Colonic mucosa (tissue), 4 donors: ENCODE measurements around the gene FASTK. TPM values are rescaled to one million over a fixed set of nuclear protein-coding genes. Genes with fewer than 3 reads are reported as not detected.

Source experiments
- DNase-seq: peaks from one replicate; pipeline ENCODE4 v3.0.0-alpha.2; 2020
- H3K27ac ChIP-seq: fragments of 200-600 bp; one replicate; pipeline ENCODE4 v1.8.0; 2021
- H3K27me3 ChIP-seq: fragments of 200-600 bp; one replicate; pipeline ENCODE4 v1.8.0; 2021
- H3K36me3 ChIP-seq: fragments of 200-600 bp; one replicate; pipeline ENCODE4 v1.8.0; 2021
- H3K4me1 ChIP-seq: fragments of 200-600 bp; one replicate; pipeline ENCODE4 v1.8.0; 2021; ENCODE audit warnings: mild to moderate bottlenecking
- H3K4me3 ChIP-seq: fragments of 200-600 bp; one replicate; pipeline ENCODE4 v1.8.0; 2021
- H3K9ac ChIP-seq, 2 donors: one replicate each; pipeline ENCODE4 v1.7.0; 2013; ENCODE audit warnings: control low read depth in 2 of 2, low read depth in 2 of 2, low read length in 2 of 2
- H3K9me3 ChIP-seq: fragments of 200-600 bp; one replicate; pipeline ENCODE4 v1.8.0; 2021
- intact Hi-C: fragments of 100-400 bp; cut with DNase I; formaldehyde crosslinking; loops from one replicate; pipeline ENCODE4 v1.14.1; 2022
- total RNA-seq, 2 donors: library from RNA; stranded (reverse); fragmentation: NEBNext Ultra II Directional in 1 of 2; extraction: Animal tissue kit (Norgen Biotek cat#: 25700) in 1 of 2; gene quantifications; one replicate each; pipeline ENCODE4 v1.2.1, GENCODE V29; 2021
- TF ChIP-seq, protein P1 (sequence below): fragments of 200-600 bp; IDR thresholded peaks from one replicate; pipeline ENCODE4 v1.8.0; 2022; ENCODE audit warnings: antibody characterized with exemption, mild to moderate bottlenecking
- donor health status: healthy.
- donor health status: DM: no; HTN: no; CAD: no.
- donor health status: DM: no; HTN: no; CAD: no.

The FASTK gene
- total RNA-seq, 2 donors from 2014 or later = 67.0 to 149 TPM

DNA sequence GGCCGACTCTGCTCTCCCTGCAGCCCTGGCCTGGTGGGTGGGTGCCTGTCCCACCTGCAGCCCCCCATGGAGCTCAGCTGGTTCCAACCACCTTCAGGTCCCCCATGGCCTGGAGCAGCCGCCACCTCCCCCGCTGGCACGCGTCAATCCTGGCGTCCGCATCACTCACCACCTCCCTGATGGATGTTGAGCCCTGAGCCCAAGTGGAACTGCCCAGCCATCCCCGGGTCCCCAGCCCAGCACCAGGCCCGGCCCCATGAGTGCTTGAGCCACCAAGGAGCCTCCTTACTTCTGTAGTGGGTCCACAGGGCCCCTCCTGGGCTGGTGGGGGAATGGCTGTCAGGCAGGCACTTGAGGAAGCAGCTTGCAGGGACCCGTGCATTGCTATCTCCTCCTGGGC, 20.3 kb upstream of the FASTK start:
- TF ChIP-seq, protein P1, sequence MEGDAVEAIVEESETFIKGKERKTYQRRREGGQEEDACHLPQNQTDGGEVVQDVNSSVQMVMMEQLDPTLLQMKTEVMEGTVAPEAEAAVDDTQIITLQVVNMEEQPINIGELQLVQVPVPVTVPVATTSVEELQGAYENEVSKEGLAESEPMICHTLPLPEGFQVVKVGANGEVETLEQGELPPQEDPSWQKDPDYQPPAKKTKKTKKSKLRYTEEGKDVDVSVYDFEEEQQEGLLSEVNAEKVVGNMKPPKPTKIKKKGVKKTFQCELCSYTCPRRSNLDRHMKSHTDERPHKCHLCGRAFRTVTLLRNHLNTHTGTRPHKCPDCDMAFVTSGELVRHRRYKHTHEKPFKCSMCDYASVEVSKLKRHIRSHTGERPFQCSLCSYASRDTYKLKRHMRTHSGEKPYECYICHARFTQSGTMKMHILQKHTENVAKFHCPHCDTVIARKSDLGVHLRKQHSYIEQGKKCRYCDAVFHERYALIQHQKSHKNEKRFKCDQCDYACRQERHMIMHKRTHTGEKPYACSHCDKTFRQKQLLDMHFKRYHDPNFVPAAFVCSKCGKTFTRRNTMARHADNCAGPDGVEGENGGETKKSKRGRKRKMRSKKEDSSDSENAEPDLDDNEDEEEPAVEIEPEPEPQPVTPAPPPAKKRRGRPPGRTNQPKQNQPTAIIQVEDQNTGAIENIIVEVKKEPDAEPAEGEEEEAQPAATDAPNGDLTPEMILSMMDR = no peak
- no peak for DNase-seq
- Histone ChIP-seq H3K36me3 (no peaks in the 10 kb centered on the region), H3K4me1 (no peaks in the 10 kb centered on the region), H3K9ac (no peak overlapping the region), H3K9me3 (no peaks in the 10 kb centered on the region), H3K27me3 (no peaks in the 10 kb centered on the region), H3K4me3 (no peak overlapping the region), H3K27ac (no peak overlapping the region)
- intact Hi-C loops = no loop called here

DNA sequence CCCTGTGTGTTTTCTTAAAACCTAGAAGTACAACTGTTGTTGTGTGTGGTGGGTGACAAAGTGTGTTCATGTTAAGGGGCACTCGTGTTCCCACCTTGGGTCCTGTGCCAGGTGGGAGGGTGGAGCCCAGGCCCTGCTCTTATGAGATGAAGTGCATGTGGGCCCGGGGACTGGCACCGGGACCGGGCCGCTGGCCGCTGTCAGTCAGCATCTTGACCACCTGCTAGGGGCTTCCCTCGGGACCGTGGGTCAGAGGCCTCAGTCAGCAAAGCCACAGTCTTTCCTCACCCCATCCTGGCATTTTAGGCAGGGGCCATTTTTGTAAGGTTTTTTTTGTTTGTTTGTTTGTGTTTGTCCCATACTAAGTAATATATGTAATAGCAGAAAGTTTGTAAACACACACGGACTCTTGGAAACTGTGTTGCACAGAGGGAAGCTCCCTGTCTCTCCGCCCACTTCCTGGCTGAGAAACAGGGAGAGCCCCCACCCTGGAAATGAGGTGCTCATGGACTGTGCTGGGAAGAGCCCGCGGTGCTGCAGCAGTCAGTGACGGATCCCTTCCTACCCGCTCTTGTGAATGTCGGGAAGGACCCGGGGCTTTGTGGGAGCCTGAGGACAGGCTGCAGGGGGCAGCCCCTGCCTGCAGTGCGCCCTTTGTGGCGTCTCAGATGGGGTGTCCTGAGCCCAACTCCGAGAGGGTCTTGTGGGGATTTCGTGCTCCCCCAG, 19.0 kb upstream of the FASTK start:
- H3K4me1 ChIP-seq = no peaks in the 10 kb centered on the region
- H3K27me3 ChIP-seq = no peaks in the 10 kb centered on the region
- TF ChIP-seq, protein P1 = no peak
- H3K4me3 ChIP-seq = no peak overlapping the region
- intact Hi-C loops = no loop called here
- no peak overlapping the region for H3K27ac ChIP-seq
- DNase-seq = no peak
- H3K36me3 ChIP-seq = no peaks in the 10 kb centered on the region
- H3K9me3 ChIP-seq = no peaks in the 10 kb centered on the region
- no peak overlapping the region for H3K9ac ChIP-seq

- intact Hi-C loops = no loop called here
- H3K27me3 ChIP-seq = no peaks in the 10 kb centered on the region
- TF ChIP-seq, protein P1 = no peak
- H3K9me3 ChIP-seq = no peaks in the 10 kb centered on the region
- no peak overlapping the region for H3K27ac ChIP-seq
- no peak overlapping the region for H3K4me3 ChIP-seq
- no peaks in the 10 kb centered on the region for H3K36me3 ChIP-seq
- peaks cover 4% of the 10 kb centered on the region for H3K4me1 ChIP-seq
- no peak overlapping the region for H3K9ac ChIP-seq
- DNase-seq = no peak
Observed at GRCh38 chr7:151095828-151096475, 15.3 kb upstream of the FASTK start.

DNA sequence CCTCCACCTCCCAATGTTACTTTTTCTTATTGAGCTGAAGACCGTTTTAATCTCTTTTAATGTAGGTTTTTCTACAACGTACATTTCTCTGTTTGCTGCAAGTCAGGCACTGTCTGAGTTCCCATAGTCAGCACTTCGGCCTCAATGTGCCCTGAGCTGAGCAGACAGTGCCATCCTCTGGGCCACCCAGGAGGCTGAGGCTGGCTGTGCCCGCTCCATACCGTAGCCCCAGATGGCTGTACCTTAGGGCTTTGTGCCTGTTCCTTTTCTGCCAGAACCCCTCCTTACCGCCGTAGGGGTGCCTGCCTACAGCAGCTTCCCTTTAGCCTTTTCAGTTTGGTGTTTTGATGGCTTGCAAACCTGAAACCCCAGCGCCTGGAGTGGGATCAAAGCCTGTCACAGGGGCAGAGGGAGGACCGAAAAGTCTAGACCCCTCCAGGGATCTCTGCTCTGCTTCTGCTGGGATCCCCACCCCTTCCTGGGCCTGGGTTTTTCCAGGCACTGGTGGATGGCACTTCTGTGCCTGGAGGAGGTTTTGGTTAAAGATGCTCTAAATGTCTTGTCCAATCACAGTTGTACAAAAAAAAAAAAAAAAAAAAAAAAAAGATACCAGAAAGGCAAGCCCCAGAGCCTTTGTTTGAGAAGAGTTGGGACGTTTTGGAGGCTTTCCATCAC, 14.7 kb upstream of the FASTK start:
- TF ChIP-seq, protein P1 = no peak
- no peak for DNase-seq
- Histone ChIP-seq H3K27me3 (no peaks in the 10 kb centered on the region), H3K27ac (no peak overlapping the region), H3K9me3 (no peaks in the 10 kb centered on the region), H3K9ac (no peak overlapping the region), H3K4me1 (peaks cover 4% of the 10 kb centered on the region), H3K36me3 (no peaks in the 10 kb centered on the region), H3K4me3 (no peak overlapping the region)
- intact Hi-C loops = no loop called here

DNA sequence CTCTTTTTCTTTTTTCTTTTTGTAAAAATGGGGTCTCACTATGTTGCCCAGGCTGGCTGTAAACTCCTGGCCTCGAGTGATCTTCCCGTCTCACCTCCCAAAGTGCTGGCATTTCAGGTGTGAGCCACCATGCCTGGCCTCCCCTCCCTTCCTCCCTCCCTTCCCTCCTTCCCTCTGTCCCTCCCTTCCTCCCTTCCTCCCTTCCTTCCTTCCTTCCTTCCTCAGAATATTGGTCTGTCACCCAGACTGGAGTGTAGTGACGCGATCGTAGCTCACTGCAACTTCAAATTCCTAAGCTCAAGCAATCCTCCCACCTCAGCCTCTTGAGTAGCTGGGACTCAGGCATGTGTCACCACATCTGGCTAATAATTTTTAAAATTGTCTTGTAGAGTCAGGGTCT, 14.1 kb upstream of the FASTK start:
- Histone ChIP-seq H3K36me3 (no peaks in the 10 kb centered on the region), H3K9ac (no peak overlapping the region), H3K4me3 (no peak overlapping the region), H3K27ac (no peak overlapping the region), H3K4me1 (peaks cover 4% of the 10 kb centered on the region), H3K9me3 (no peaks in the 10 kb centered on the region), H3K27me3 (no peaks in the 10 kb centered on the region)
- intact Hi-C loops = no loop called here
- DNase-seq = no peak
- TF ChIP-seq, protein P1 = no peak
